C4-2B (cell line): ENCODE data around the gene MON2.

Experiments
- ZFX ChIP-seq: fragments of 450-650 bp; IDR thresholded peaks from 2 replicates; pipeline ENCODE4 v1.6.1; 2017
- TF ChIP-seq, protein P1 (sequence below): fragments of 450-650 bp; conservative IDR thresholded peaks from 2 replicates; pipeline ENCODE4 v1.5.1; 2017; ENCODE audit warnings: mild to moderate bottlenecking

DNA sequence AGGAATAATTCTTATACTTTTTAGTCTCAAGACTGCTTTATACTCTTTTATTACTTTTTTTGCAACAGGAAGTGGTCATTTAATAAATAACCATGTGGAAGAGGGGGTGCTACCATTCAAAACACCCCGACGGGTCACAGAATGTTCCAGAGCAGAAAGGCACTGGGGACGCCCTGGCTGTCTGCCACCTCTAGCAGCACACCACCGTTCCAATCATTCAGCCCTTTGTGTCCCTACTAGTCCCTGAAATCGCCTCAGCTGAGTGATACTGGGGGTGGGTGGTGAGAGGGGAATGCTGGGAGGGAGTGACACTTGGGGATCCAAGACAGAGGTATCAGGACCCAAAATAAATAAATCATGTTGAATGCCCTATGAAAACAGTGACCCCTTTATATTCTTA, 52.4 kb downstream of the MON2 start:
- TF ChIP-seq, protein P1, sequence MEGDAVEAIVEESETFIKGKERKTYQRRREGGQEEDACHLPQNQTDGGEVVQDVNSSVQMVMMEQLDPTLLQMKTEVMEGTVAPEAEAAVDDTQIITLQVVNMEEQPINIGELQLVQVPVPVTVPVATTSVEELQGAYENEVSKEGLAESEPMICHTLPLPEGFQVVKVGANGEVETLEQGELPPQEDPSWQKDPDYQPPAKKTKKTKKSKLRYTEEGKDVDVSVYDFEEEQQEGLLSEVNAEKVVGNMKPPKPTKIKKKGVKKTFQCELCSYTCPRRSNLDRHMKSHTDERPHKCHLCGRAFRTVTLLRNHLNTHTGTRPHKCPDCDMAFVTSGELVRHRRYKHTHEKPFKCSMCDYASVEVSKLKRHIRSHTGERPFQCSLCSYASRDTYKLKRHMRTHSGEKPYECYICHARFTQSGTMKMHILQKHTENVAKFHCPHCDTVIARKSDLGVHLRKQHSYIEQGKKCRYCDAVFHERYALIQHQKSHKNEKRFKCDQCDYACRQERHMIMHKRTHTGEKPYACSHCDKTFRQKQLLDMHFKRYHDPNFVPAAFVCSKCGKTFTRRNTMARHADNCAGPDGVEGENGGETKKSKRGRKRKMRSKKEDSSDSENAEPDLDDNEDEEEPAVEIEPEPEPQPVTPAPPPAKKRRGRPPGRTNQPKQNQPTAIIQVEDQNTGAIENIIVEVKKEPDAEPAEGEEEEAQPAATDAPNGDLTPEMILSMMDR: no peak
- no peak for TF ChIP-seq ZFX
